NOMO-1 (cell line): ENCODE results near the gene HSPA1B.
"Not testable (repeated sequence)": the region's sequence is repeated elsewhere in the genome, so short reads cannot be mapped to it uniquely, and the experiment has no call there.

ENCODE experiments used
- DNase-seq, 2 experiments: peaks; one replicate each; lab custom pipeline; 2025; ENCODE audit not compliant: unreplicated experiment in 2 of 2; lab: John Stamatoyannopoulos, UW

HSPA1B gene

DNA sequence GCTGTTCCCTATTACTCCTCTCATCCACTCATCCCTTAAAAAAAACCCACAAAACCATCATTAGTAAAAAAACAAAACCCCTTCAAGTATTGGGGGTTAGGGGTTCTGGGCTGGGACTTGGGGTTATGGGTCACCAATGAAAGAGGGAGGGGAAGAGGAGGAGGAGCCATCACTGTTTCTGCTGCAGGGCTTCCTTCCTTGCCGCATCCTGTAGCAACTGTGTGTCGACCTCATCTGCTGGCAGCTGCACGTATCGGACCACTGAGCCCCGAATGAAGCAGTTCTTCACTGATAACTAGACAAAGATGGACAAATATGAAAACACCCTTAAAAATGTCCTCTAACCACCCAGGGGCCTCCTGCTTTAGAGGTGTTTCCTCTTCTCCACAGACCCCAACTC, 29.9 kb upstream of the HSPA1B start:
- DNase-seq = no peak

DNA sequence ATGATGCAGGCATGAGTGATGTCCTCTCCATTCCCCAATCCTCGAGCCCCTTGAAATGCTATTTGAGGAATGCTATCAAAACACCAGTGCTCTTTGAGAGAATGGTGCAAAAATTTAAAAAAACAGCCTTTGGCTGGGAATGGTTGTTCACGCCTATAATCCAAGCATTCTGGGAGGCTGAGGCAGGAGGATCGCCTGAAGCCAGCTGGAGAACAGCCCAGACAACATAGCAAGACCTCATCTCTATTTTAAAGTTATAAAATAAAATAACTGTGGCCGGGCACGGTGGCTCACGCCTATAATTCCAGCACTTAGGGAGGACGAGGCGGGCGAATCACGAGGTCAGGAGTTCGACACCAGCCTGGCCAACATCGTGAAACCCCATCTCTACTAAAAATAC, 27.8 kb upstream of the HSPA1B start:
- no peak for DNase-seq

DNA sequence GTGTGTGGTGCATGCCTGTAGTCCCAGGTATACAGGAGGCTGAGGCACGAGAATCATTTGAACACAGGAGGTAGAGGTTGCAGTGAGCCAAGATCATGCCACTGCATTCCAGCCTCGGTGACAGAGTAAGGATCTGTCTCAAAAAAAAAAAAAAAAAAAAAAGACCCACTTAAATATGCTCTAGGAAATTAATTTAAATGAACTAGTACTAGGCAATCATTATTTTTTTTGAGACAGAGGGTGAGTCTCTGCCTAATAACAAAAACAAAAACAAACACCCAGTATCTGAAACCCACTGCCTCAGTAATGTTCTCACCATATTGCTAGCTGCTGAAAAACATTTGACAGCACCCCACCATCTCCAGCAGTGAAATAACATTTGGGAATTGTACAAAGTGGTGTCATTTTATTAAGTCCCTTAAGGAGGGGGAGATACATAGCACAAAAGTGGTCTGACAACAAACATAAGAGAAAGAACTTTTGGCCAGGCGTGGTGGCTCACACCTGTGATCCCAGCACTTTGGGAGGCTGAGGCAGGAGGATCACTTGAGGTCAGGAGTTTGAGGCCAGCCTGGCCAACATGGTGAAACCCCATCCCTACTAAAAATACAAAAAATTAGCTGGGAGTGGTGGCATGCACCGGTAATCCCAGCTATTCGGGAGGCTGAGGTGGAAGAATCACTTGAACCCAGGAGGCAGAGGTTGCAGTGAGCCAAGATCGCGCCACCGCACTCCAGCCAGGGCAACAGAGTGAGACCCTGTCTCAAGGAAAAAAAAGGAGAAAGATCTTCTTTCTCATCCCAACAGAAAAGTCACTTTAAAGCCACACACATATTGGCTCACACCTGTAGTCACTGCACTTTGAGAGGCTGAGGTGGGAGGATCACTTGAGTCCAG, 26.3 kb upstream of the HSPA1B start:
- DNase-seq = not testable (repeated sequence)

DNA sequence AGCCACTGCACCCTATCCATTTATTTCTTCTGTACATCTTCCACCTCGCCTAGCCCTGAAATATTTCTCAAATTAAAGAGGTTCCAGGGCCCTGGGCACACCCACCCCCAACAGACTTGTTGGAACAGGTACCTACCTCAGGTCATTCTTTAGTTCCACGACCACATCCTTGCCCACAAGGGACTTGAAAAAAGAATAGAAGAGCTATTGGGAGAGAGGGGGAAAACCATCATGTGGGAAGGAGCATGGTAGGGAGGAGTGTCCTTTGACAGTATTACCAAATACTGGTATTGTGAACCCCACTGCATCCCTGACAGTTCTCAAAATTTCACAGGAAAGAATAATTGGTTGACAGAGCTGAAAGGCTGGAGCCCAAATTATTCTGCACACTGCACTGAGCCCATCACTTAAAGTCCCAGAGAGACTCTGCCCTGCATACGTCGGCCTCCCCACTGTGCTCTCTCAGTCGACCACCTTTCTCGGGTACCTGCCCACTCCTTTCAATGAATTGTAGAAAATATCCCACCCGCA, 21.5 kb upstream of the HSPA1B start:
- no peak for DNase-seq

DNA sequence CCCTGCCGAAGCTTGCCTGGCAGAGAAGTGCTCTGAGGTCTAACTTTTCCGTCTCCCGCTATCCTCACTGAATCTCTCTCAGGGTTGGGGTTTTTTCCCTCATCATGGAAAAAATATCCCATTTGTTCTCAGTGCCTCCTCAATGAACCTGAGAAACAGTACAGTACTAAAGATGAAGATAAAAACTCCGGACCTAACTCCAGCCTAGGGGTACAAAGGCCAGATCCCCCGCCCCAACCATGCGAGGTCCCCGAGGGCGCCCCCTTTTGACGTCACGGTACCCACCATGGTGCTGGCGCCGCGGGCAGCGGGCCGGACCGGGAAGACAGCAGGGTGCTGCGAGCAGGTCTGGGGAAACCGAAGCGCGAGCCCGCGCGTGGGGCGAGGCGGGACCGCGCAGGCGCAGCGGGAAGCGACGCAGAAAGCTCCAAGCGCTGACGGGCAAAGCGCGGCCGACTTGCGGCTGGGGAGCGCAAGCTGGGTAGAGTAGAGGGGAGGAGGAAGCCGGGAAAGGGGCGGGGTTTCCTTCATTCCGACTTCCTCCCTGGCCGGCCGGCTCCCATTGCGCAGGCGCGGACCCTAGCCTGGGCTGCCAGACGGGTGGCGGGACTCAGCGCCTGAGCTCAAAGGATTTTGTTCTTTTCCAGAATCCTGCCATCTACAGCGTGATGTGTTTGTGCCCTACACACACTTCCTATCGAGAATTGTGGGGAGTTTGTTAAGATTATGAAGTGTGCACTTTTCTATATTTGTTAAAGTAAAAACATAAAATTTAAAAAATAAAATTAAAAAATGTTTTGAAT, 20.9 kb upstream of the HSPA1B start, which contains the start of gene LSM2:
TSS of gene LSM2 (minus strand) at position 497 of the 803 bp plus-strand sequence. CDS start at position 288, 209 bp downstream.
- peak; percentile 91 to 95 for DNase-seq

DNA sequence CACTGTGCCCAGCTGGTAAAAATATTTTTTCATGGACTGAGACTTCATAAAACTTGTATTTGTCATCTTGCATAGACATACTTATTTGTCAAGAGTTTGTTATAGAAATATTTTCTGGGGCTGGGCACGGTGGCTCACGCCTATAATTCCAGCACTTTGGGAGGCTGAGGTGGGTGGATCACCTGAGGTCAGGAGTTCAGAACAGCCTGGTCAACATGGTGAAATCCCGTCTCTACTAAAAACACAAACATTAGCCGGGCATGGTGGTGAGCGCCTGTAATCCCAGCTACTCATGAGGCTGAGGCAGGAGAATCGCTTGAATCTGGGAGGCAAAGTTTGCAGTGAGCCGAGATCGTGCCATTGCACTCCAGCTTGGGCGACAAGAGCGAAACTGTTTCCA, 18.9 kb upstream of the HSPA1B start:
- not testable (repeated sequence) for DNase-seq

DNA sequence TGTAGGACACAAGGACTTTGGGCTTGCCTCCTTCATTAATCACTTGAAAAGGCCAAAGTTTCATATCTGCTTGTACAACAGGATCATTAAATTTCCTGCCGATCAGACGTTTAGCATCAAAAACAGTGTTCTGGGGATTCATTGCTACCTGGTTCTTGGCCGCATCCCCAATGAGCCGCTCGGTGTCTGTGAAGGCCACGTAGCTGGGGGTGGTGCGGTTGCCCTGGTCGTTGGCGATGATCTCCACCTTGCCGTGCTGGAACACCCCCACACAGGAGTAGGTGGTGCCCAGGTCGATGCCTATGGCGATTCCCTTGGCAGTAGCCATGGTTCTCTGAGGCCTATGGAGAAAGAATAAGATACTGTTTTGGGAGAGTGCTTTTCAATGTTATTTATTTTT, 15.9 kb upstream of the HSPA1B start:
- DNase-seq = no peak

DNA sequence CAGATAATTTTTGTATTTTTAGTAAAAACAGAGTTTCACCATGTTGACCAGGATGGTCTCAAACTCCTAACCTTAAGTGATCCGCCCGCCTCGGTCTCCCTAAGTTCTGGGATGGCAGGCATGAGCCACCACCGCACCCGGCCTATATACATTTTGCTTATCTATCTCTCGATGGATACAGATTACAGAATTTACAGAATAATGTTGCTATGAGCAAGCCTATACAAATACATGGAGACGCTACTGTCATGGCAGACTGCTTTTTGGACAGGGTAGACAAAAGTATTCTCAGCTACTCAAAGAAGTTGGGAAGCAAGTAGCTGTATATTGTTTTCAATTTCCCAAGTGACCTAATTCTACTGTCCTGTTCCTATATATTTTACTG, 14.1 kb upstream of the HSPA1B start:
- DNase-seq = no peak

DNA sequence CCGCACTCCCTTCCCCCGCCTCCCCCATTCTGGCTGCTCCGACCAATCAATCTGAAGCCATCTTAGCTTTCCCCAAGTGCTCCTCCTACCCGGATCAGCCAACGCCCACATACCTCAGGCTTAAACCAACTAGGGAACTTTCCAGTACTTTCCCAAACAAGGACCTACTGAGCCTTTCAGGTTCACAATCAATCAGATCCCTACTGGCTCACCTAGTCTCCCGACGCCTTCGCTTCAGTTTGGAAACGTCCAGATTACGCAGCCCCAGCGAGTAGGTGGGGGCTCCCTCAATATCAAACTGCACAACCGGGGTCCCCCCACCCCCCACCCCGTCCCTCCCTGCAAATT, 12.9 kb upstream of the HSPA1B start:
- DNase-seq = peak; percentile 75 to 80

DNA sequence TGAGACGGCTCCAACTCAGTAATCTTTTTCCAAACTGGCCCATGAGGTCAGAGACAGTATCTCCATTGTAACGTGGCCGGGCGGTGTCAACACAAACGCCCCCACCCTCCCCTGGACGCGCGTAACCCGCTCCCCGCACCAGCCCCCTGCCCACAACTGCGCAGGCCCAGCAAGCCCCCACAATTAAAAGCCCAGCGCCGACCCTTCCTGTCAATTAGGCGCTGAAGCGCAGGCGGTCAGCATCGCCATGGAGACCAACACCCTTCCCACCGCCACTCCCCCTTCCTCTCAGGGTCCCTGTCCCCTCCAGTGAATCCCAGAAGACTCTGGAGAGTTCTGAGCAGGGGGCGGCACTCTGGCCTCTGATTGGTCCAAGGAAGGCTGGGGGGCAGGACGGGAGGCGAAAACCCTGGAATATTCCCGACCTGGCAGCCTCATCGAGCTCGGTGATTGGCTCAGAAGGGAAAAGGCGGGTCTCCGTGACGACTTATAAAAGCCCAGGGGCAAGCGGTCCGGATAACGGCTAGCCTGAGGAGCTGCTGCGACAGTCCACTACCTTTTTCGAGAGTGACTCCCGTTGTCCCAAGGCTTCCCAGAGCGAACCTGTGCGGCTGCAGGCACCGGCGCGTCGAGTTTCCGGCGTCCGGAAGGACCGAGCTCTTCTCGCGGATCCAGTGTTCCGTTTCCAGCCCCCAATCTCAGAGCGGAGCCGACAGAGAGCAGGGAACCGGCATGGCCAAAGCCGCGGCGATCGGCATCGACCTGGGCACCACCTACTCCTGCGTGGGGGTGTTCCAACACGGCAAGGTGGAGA, 12.3 kb upstream of the HSPA1B start, which contains the start of the genes HSPA1A and HSPA1L:
TSS of gene HSPA1A (plus strand) at position 519 of the 814 bp plus-strand sequence. CDS start at position 733, 214 bp downstream.
TSS of gene HSPA1L (minus strand) at position 259 of the 814 bp plus-strand sequence. CDS start 3,311 bp downstream, outside the sequence.
- DNase-seq = peak; percentile 72 to 74

DNA sequence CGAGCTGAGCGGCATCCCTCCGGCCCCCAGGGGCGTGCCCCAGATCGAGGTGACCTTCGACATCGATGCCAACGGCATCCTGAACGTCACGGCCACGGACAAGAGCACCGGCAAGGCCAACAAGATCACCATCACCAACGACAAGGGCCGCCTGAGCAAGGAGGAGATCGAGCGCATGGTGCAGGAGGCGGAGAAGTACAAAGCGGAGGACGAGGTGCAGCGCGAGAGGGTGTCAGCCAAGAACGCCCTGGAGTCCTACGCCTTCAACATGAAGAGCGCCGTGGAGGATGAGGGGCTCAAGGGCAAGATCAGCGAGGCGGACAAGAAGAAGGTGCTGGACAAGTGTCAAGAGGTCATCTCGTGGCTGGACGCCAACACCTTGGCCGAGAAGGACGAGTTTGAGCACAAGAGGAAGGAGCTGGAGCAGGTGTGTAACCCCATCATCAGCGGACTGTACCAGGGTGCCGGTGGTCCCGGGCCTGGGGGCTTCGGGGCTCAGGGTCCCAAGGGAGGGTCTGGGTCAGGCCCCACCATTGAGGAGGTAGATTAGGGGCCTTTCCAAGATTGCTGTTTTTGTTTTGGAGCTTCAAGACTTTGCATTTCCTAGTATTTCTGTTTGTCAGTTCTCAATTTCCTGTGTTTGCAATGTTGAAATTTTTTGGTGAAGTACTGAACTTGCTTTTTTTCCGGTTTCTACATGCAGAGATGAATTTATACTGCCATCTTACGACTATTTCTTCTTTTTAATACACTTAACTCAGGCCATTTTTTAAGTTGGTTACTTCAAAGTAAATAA, 10.2 kb upstream of the HSPA1B start:
- peak; percentile 42 to 63 for DNase-seq

DNA sequence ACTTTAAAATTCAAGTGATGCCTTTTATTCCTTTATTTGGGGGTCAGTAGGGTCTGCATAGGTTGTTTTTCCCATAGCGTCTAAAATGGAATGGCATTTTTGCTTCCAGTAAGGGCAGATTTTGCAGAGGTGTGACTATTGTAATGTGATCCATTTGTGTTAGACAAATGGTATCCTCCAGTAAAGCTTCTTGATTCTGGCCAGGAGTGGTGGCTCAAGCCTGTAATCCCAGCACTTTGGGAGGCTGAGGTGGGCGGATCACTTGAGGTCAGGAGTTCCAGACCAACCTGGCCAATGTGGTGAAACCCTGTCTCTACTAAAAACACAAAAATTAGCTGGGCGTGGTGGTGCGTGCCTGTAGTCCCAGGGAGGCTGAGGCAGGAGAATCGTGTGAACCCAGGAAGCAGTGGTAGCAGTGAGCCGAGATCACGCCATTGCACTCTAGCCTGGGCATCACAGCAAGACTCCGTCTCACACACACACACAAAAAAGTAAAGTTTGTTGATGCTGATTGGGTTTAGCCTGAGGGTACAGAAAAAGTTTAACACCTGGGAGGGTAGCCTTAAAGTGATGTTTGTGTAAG, 9.5 kb upstream of the HSPA1B start:
- DNase-seq = not testable (repeated sequence)

DNA sequence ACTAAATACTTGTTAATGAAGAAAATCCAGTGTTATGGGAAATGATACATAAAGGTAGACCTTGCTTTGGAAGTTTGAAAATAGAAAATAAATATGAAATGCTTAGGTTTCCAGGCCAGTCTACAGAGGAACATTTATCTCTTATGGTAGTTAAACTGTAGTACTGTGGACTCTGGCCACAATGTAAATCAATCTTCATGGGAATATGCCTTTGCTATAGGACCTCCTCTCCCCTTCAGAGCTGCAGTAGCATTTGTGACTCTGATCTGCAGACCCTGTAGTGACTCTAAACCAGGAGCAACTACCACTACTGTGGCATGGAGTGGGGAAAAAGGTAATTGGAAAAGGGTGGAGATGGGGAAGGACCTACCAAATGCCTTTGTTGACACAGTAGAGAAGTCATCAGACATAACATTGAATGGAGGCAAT, 7.7 kb upstream of the HSPA1B start:
- no peak for DNase-seq

DNA sequence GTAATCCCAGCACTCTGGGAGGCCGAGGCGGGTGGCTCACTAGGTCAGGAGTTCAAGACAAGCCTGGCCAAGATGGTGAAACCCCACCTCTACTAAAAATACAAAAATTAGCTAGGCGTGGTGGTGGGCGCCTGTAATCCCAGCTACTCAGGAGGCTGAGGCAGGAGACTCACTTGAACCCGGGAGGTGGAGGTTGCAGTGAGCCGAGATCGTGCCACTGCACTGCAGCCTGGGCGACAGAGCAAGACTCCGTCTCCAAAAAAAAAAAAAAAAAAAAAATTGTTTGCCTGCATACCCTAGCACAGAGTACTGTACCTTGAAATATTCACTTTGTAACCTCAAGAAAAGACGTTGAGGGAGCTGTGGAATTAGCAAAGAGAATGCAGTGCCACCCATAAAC, 7.1 kb upstream of the HSPA1B start:
- not testable (repeated sequence) for DNase-seq

DNA sequence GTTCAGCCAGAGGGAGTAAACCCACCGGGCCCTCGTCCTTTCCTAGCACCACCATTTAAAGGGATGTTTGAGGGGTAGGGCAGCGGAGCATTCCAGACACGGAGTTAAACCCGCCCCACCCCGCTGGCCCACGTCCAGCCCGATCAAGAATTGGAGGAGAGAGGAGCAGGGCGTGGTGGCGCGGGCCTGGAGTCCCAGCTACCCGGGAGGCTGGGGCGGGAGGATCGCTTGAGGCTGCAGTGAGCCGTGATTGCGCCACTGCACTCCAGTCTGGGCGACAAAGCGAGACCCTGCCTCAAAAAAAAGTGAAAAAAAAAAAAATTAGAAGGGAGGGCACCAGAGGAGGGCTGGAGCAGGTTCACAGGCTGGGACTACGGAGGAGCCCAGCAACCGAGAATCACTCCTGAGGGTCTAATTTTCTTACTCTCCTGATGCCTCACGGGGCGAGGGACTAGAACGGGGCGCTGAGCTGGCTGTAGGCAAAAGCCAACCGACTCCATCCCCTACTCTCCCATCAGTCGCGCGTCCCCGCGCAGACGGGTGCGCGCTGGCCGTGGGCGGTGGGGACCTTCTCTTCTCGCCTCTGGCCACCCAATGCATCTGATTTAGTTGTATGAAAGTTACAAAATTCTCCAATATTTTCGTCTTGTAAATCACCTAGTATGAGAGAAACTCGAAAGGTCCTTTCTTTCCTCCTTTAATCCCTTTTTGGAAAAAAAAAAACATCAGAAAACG, 6.1 kb upstream of the HSPA1B start:
- DNase-seq = peak in 1 of 2 experiments; percentile 58

DNA sequence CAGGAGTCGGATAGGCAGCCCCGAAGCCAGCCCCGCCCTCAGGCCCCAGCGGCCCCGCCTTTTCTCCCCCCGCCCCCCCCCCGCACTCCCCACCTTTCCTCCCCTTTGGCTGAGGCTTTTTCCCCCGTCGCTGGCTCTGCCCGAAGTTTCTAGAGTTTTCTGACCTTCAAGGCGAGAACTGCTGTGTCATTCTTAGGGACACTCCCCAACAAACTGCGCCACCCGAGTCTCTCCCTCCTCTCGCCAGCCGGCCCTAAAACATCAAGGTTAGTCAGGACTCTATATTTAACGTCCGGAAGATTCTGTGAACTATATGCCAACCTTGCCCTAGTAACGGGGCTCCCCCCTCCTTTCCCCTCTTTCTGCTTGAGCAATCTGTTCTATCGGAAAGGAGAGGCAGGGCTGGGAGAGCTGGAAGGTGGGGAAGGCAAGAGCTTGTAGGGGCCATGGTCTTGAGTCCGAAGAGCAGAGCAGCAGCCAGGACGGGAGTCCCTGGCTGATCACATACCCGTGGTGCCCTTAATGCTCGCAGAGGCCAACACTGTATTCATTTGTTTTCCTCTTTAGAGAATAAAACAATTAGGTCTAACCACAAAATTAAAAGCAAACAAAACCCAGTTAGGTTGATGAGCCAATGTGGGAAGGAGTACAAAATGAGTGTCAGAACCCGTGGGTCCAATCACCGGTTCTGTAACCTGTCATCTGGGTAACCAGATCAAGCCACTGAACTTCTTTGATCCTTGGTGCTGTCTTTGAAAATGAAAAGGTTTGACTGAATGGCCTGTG, 5.3 kb upstream of the HSPA1B start:
- DNase-seq = peak; percentile 87 to 90

DNA sequence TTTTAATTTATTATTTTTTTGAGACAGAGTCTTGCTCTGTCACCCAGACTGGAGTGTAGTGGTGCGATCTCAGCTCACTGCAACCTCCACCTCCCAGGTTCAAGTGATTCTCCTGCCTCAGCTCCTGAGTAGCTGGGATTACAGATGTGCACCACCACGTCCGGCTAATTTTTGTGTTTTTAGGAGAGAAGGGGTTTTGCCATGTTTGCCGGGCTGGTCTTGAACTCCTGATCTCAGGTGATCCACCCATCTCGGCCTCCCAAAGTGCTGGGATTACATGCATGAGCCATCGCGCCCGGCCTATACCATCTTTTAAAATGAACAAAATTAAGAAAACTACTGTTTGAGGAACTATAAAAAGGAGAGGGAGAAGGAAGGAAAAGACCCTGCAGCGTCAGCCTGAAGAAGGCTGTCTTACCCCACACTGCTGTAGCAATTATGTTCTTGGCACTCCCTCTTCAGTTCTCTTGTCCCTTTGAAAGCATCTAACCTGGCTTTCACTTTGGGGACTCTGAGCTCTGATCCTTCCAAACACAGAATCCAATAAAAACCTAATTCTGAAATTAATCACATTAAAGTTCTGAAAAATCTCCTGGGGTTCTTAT, 3.8 kb upstream of the HSPA1B start:
- DNase-seq = peak; percentile 53 to 71
